ENCODE data around the gene DHRS9. TPM values are rescaled to one million over a fixed set of nuclear protein-coding genes. Genes with fewer than 3 reads are reported as not detected.

Gene DHRS9
- total and polyA plus RNA-seq, 2 donors from 2014 or later = 2.2 TPM; not detected in 1

DNA sequence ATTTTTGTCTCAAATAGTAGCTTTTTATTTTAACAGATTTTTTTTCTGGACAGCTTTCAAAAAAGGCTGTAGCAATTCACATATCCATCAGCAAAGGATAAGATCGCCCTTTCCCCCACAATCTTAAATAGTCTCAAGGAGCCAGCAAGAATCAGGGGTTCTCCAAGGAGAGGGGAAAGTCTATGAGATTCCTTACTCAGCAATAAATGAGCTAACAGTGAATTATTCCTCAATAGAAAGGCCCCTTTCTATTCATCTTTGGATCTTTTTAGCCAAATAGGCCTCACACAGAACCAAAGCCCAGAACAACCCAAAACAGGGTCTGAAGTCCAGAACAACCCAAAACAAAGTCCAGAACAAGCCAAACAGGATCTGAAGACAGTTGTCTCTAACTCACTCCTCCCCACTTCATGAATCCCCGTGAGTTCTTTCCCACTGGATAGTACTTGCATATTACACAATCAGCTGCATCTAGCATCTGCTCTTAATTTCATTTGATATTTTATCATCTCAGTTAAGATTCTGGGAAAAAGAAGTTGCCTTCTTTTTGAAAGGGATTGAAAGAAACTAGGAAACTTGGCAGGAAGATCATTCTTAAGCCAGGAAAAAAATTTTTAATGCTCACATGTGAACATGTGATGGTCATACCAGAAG lies 3.4 kb upstream of the DHRS9 start:
- H3K27ac ChIP-seq (ENCODE audit: low read depth in 2 of 2, low read length in 2 of 2) = no peak overlapping the region

DNA sequence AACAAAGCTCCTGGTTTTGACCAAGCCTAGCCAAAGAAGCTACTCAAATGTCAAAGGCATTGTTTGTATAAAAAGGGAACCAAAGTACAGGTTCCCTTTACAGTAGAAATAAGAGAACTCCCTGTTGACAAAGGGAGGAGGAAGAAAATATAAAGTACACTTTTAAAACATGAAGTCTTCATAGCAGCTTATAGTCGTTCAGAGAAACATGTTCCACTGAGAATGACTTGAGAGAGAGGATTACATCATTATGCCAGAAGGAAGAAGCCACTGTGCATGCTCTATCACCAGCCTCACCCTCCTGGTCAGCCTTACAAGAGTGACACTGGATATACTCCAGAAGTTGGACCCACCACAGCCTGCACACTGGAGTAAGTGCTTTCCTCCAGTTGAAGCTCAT lies 2.5 kb upstream of the DHRS9 start:
- Histone ChIP-seq H3K4me1 (ENCODE audit: control insufficient read depth in 2 of 3, insufficient read depth in 2 of 3, low read depth in 1 of 3, low read length in 3 of 3) (no peaks in the 10 kb centered on the region), H3K36me3 (ENCODE audit: control insufficient read depth in 2 of 3, insufficient read depth in 3 of 3, low read length in 3 of 3) (no peaks in the 10 kb centered on the region), H3K4me3 (ENCODE audit: low read length in 3 of 3) (no peak overlapping the region), H3K9ac (ENCODE audit: low read length in 3 of 3) (no peak overlapping the region), H3K27me3 (ENCODE audit: control insufficient read depth, insufficient read depth, low read length) (no peaks in the 10 kb centered on the region), H3K9me3 (ENCODE audit: control insufficient read depth in 2 of 3, insufficient read depth in 1 of 3, low read length in 3 of 3) (no peaks in the 10 kb centered on the region), H3K27ac (ENCODE audit: low read depth in 2 of 2, low read length in 2 of 2) (no peak overlapping the region)
- TF ChIP-seq, protein P1, sequence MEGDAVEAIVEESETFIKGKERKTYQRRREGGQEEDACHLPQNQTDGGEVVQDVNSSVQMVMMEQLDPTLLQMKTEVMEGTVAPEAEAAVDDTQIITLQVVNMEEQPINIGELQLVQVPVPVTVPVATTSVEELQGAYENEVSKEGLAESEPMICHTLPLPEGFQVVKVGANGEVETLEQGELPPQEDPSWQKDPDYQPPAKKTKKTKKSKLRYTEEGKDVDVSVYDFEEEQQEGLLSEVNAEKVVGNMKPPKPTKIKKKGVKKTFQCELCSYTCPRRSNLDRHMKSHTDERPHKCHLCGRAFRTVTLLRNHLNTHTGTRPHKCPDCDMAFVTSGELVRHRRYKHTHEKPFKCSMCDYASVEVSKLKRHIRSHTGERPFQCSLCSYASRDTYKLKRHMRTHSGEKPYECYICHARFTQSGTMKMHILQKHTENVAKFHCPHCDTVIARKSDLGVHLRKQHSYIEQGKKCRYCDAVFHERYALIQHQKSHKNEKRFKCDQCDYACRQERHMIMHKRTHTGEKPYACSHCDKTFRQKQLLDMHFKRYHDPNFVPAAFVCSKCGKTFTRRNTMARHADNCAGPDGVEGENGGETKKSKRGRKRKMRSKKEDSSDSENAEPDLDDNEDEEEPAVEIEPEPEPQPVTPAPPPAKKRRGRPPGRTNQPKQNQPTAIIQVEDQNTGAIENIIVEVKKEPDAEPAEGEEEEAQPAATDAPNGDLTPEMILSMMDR (IDR thresholded peaks at IDR 0.05; ENCODE audit: borderline replicate concordance, extremely low read depth, insufficient read depth) = no peak
- DNase-seq (no peak), FAIRE-seq (no peak)
- intact Hi-C loops (cut with DNase I) = no loop called here

More for the DNA sequence above, 3.4 kb upstream of the DHRS9 start:
- DNase-seq (no peak), FAIRE-seq (no peak)
- Histone ChIP-seq H3K9ac (ENCODE audit: low read length in 3 of 3) (no peak overlapping the region), H3K4me3 (ENCODE audit: low read length in 3 of 3) (no peak overlapping the region), H3K27me3 (ENCODE audit: control insufficient read depth, insufficient read depth, low read length) (no peaks in the 10 kb centered on the region), H3K9me3 (ENCODE audit: control insufficient read depth in 2 of 3, insufficient read depth in 1 of 3, low read length in 3 of 3) (no peaks in the 10 kb centered on the region), H3K4me1 (ENCODE audit: control insufficient read depth in 2 of 3, insufficient read depth in 2 of 3, low read depth in 1 of 3, low read length in 3 of 3) (no peaks in the 10 kb centered on the region), H3K36me3 (ENCODE audit: control insufficient read depth in 2 of 3, insufficient read depth in 3 of 3, low read length in 3 of 3) (no peaks in the 10 kb centered on the region)
- intact Hi-C loops (cut with DNase I) = no loop called here
- TF ChIP-seq, protein P1 (IDR thresholded peaks at IDR 0.05; ENCODE audit: borderline replicate concordance, extremely low read depth, insufficient read depth) = no peak

DNA sequence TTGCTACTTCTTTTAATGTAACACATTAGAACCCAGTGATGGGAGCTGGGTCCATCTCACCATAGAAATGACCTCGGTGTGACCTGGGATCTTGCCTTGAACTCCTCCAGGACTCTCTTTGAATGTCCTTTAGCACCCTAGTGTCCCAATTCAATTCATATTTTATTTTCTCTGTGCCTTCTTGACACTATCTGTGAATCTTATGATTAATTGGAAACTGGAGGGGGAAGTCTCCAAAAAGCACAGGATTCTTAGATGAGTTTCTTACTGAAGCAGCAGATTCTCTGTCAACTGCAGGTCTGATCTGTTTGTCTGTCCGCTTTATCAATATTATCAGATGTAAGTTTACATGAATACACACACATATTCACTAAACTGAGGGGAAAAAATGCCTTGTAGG lies 470 bp downstream of the DHRS9 start:
- H3K27me3 ChIP-seq (ENCODE audit: control insufficient read depth, insufficient read depth, low read length) = no peaks in the 10 kb centered on the region
- H3K4me3 ChIP-seq (ENCODE audit: low read length in 3 of 3) = no peak overlapping the region
- H3K36me3 ChIP-seq (ENCODE audit: control insufficient read depth in 2 of 3, insufficient read depth in 3 of 3, low read length in 3 of 3) = no peaks in the 10 kb centered on the region
- no peaks in the 10 kb centered on the region for H3K9me3 ChIP-seq (ENCODE audit: control insufficient read depth in 2 of 3, insufficient read depth in 1 of 3, low read length in 3 of 3)
- intact Hi-C loops (cut with DNase I) = no loop called here
- peaks cover 0 to 6% (median 0%) of the 10 kb centered on the region in 3 donors for H3K4me1 ChIP-seq (ENCODE audit: control insufficient read depth in 2 of 3, insufficient read depth in 2 of 3, low read depth in 1 of 3, low read length in 3 of 3)
- DNase-seq (no peak), FAIRE-seq (no peak)
- TF ChIP-seq, protein P1 (IDR thresholded peaks at IDR 0.05; ENCODE audit: borderline replicate concordance, extremely low read depth, insufficient read depth) = no peak
- no peak overlapping the region for H3K27ac ChIP-seq (ENCODE audit: low read depth in 2 of 2, low read length in 2 of 2)
- H3K9ac ChIP-seq (ENCODE audit: low read length in 3 of 3) = no peak overlapping the region

DNA sequence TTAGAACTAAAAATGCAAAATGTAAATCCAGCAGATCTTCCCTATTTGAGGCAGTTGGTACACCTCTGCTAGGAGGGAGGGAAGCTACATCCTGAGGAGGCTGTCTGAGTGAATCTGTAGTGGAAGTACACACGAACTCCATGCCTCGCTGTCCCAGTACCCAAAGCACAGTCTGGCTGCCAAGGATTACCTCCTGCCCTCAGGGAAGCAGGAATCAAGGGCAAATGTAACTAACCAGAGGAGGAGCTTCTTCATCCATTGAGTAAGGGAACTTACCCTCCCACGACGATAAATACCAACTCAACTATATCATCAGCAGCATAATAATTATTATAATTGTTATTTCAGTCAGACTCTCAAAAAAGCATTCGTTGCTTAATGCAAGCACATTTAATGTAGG lies 2.1 kb downstream of the DHRS9 start:
- TF ChIP-seq, protein P1 (IDR thresholded peaks at IDR 0.05; ENCODE audit: borderline replicate concordance, extremely low read depth, insufficient read depth) = no peak
- intact Hi-C loops (cut with DNase I) = no loop called here
- FAIRE-seq (no peak), DNase-seq (no peak)
- Histone ChIP-seq H3K36me3 (ENCODE audit: control insufficient read depth in 2 of 3, insufficient read depth in 3 of 3, low read length in 3 of 3) (no peaks in the 10 kb centered on the region), H3K27me3 (ENCODE audit: control insufficient read depth, insufficient read depth, low read length) (no peaks in the 10 kb centered on the region), H3K9ac (ENCODE audit: low read length in 3 of 3) (no peak overlapping the region), H3K27ac (ENCODE audit: low read depth in 2 of 2, low read length in 2 of 2) (no peak overlapping the region), H3K4me1 (ENCODE audit: control insufficient read depth in 2 of 3, insufficient read depth in 2 of 3, low read depth in 1 of 3, low read length in 3 of 3) (peaks cover 0 to 6% (median 0%) of the 10 kb centered on the region in 3 donors), H3K4me3 (ENCODE audit: low read length in 3 of 3) (no peak overlapping the region), H3K9me3 (ENCODE audit: control insufficient read depth in 2 of 3, insufficient read depth in 1 of 3, low read length in 3 of 3) (no peaks in the 10 kb centered on the region)
